ENCODE data around the gene SMCO3.

SMCO3 gene

DNA sequence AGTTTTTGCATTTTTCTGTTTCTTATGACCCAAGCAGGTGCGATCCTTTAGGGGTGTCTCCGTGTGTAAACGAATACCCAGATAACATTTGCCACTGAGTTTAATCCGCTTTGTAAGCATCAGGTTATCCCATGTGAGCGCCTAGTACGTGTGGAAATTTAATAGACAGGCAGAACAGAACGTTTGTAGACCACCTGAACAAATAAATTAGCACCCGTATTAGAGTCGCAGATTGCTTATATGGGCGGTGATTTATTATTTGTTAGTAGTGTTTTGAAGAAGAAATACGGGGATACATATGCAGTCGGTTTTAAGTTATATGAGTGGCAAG is 10.2 kb downstream of the SMCO3 start:
- TF ChIP-seq EP300 (IDR thresholded peaks at IDR 0.05; ENCODE audit: borderline replicate concordance), result no peak
- TF ChIP-seq FOXM1 (IDR thresholded peaks at IDR 0.05; ENCODE audit: borderline replicate concordance, low read depth), result peak; percentile 24; the same call in 1 of the 2 replicates

DNA sequence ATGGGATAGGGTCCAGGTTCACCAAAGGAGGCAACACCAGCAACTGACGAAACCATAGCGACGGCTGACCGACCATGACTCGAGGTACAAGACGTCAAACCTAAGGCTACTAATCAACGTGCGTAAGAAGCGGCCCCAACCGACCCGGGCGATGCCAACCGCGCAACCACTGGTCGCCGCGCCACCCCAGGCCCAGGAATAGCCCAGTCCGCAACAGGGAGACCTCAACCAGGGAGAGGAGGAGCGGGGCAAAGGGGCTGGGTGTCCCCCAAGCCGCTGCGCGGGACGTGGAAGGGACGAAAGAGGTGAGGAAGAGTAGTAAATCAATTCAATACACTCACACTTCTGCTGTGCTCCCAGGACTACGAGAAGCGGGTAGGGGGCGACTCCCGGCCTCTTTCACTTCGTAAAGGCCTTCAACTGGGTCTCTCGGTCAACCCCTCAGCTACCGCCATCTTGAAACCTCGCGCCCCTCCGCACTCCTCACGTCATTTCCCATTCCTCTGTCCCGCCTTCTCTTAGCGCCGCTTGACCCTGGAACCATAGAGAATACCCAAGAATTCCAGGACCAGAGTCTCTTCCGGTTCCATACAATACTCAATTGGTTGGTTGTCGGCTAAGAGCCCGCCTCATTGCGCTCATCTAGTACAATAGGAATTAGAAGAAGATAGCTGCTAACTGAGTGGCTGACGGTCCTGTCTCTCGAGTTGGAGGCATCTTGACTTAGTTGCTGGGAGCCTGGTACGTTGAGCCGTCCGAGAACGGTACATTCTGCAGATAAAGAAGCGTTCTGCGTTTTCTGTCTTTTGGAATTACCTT is 10.8 kb downstream of the SMCO3 start, which contains the start of the genes C12orf60 and WBP11:
TSS of gene C12orf60 (plus strand) at position 660 of the 819 bp plus-strand sequence. CDS start 19,266 bp downstream, outside the sequence.
TSS of gene WBP11 (minus strand) at position 468 of the 819 bp plus-strand sequence. CDS start 2,095 bp downstream, outside the sequence.
- peak; percentile 90 for TF ChIP-seq TEAD4 (IDR thresholded peaks at IDR 0.05)
- no peak for TF ChIP-seq EGR1 (IDR thresholded peaks at IDR 0.05)
- peak; percentile 95 for TF ChIP-seq YY1 (IDR thresholded peaks at IDR 0.05; ENCODE audit: low read depth)
- TF ChIP-seq, protein P1, sequence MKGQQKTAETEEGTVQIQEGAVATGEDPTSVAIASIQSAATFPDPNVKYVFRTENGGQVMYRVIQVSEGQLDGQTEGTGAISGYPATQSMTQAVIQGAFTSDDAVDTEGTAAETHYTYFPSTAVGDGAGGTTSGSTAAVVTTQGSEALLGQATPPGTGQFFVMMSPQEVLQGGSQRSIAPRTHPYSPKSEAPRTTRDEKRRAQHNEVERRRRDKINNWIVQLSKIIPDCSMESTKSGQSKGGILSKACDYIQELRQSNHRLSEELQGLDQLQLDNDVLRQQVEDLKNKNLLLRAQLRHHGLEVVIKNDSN (IDR thresholded peaks at IDR 0.05), result no peak
- peak; percentile 95 for TF ChIP-seq TAF1 (IDR thresholded peaks at IDR 0.05; ENCODE audit: low read depth)
- TF ChIP-seq, protein P2, sequence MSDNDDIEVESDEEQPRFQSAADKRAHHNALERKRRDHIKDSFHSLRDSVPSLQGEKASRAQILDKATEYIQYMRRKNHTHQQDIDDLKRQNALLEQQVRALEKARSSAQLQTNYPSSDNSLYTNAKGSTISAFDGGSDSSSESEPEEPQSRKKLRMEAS (IDR thresholded peaks at IDR 0.05), result peak; percentile 85
- TF ChIP-seq ZBTB7A (IDR thresholded peaks at IDR 0.05; ENCODE audit: low read depth), result no peak
- TF ChIP-seq CREB1 (IDR thresholded peaks at IDR 0.05; ENCODE audit: low read depth), result peak; percentile 89
- TF ChIP-seq TCF12 (IDR thresholded peaks at IDR 0.05; ENCODE audit: low read depth), result peak; percentile 7; the same call in 1 of the 2 replicates

DNA sequence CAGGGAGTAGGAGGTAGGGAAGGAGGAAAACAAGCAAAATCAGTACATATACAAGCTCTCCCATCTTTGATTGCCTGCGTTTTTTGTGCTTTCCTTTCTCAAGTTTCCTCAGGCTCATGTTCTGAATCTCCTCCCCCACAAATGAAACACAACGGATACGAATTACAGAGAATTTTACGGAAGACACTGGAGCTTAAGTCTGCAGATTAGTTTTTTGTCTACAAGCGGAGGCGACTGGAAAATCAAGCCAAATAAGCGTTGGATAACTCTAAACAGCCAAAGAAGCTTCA is 11.3 kb downstream of the SMCO3 start:
- TF ChIP-seq, protein P2 (IDR thresholded peaks at IDR 0.05), result no peak
- no peak for TF ChIP-seq RAD21 (IDR thresholded peaks at IDR 0.05; ENCODE audit: low read depth)
- no peak for TF ChIP-seq ZBTB7A (IDR thresholded peaks at IDR 0.05; ENCODE audit: low read depth)
- TF ChIP-seq YY1 (IDR thresholded peaks at IDR 0.05; ENCODE audit: low read depth), result no peak
- no peak for TF ChIP-seq NFIC (IDR thresholded peaks at IDR 0.05)
- TF ChIP-seq CREB1 (IDR thresholded peaks at IDR 0.05; ENCODE audit: low read depth), result no peak
- no peak for TF ChIP-seq EP300 (IDR thresholded peaks at IDR 0.05; ENCODE audit: borderline replicate concordance)
- no peak for TF ChIP-seq TEAD4 (IDR thresholded peaks at IDR 0.05)
- TF ChIP-seq, protein P1 (IDR thresholded peaks at IDR 0.05), result no peak

DNA sequence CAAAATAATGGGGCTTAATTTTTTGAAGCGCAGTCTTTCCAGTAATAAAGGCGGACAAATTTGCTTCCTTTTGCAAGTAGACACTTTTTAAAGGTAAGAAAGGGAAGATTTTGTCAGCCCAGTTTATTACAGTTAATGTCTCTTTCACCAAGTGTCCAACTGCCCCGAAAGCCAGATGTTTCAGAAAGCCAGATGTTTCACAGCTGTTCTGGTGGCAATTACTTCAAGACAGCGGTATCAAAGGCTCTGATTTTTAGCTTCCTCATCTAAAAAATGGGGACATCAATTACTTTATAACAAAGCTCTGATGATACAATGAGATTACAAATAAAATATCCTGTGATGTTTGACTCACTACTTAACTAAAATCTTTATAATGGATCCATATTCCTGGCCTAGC is 11.7 kb downstream of the SMCO3 start:
- TF ChIP-seq FOXM1 (IDR thresholded peaks at IDR 0.05; ENCODE audit: borderline replicate concordance, low read depth), result no peak

DNA sequence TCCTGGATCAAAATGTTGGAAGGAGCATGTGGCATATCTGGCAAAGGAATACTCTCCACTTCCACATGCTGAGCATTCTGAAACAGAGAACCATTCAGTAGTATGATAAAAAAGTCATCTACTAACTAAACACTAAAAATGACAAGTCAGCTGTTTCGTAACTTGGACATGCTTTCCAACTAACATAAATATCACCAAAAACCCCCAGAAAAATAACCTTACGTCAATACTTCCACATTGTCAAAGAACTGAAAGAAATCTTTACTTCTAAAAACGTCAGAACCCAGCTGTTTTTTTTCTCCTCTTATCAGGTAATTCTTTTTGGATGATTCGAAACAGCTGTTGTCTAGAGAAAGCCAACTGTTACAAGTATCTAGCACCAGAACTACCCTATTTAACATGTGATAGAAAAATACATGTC is 18.9 kb downstream of the SMCO3 start:
- TF ChIP-seq RAD21 (IDR thresholded peaks at IDR 0.05; ENCODE audit: low read depth), result no peak
- TF ChIP-seq, protein P2 (IDR thresholded peaks at IDR 0.05), result no peak
- TF ChIP-seq, protein P3, sequence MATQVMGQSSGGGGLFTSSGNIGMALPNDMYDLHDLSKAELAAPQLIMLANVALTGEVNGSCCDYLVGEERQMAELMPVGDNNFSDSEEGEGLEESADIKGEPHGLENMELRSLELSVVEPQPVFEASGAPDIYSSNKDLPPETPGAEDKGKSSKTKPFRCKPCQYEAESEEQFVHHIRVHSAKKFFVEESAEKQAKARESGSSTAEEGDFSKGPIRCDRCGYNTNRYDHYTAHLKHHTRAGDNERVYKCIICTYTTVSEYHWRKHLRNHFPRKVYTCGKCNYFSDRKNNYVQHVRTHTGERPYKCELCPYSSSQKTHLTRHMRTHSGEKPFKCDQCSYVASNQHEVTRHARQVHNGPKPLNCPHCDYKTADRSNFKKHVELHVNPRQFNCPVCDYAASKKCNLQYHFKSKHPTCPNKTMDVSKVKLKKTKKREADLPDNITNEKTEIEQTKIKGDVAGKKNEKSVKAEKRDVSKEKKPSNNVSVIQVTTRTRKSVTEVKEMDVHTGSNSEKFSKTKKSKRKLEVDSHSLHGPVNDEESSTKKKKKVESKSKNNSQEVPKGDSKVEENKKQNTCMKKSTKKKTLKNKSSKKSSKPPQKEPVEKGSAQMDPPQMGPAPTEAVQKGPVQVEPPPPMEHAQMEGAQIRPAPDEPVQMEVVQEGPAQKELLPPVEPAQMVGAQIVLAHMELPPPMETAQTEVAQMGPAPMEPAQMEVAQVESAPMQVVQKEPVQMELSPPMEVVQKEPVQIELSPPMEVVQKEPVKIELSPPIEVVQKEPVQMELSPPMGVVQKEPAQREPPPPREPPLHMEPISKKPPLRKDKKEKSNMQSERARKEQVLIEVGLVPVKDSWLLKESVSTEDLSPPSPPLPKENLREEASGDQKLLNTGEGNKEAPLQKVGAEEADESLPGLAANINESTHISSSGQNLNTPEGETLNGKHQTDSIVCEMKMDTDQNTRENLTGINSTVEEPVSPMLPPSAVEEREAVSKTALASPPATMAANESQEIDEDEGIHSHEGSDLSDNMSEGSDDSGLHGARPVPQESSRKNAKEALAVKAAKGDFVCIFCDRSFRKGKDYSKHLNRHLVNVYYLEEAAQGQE (IDR thresholded peaks at IDR 0.05; ENCODE audit: low read depth), result no peak
- no peak for TF ChIP-seq TCF12 (IDR thresholded peaks at IDR 0.05; ENCODE audit: low read depth)
- no peak for TF ChIP-seq TAF1 (IDR thresholded peaks at IDR 0.05; ENCODE audit: low read depth)
- TF ChIP-seq EP300 (IDR thresholded peaks at IDR 0.05; ENCODE audit: borderline replicate concordance), result no peak
- TF ChIP-seq YY1 (IDR thresholded peaks at IDR 0.05; ENCODE audit: low read depth), result no peak
- no peak for TF ChIP-seq ZBTB7A (IDR thresholded peaks at IDR 0.05; ENCODE audit: low read depth)
- TF ChIP-seq CREB1 (IDR thresholded peaks at IDR 0.05; ENCODE audit: low read depth), result no peak
- TF ChIP-seq FOXM1 (IDR thresholded peaks at IDR 0.05; ENCODE audit: borderline replicate concordance, low read depth), result no peak
- TF ChIP-seq CEBPB (IDR thresholded peaks at IDR 0.05), result no peak
- no peak for TF ChIP-seq EGR1 (IDR thresholded peaks at IDR 0.05)
- no peak for TF ChIP-seq TEAD4 (IDR thresholded peaks at IDR 0.05)
- TF ChIP-seq NFIC (IDR thresholded peaks at IDR 0.05), result no peak
- TF ChIP-seq, protein P1 (IDR thresholded peaks at IDR 0.05), result no peak

DNA sequence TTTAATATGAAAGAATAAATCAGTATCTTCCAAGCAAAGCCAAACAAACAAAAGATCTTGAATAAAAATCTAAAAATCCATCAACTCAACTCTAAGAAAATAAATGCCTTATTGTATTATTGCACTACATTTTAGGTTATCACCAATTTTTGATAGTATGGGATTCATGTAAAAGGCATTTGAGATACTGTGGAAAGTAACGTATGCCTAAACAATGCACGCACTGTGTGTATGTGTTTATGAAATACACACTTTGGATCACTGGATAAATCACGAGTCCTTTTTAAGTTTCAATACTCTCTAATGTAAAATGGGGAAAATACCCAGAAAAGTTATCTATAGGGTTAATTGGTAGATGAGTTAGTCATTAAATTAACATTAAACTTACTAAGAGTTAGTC is 28.4 kb downstream of the SMCO3 start:
- TF ChIP-seq, protein P1 (IDR thresholded peaks at IDR 0.05), result no peak
- no peak for TF ChIP-seq EGR1 (IDR thresholded peaks at IDR 0.05)
- no peak for TF ChIP-seq RAD21 (IDR thresholded peaks at IDR 0.05; ENCODE audit: low read depth)
- TF ChIP-seq TAF1 (IDR thresholded peaks at IDR 0.05; ENCODE audit: low read depth), result no peak
- TF ChIP-seq ZBTB7A (IDR thresholded peaks at IDR 0.05; ENCODE audit: low read depth), result no peak
- TF ChIP-seq CEBPB (IDR thresholded peaks at IDR 0.05), result no peak
- TF ChIP-seq CREB1 (IDR thresholded peaks at IDR 0.05; ENCODE audit: low read depth), result no peak
- TF ChIP-seq, protein P2 (IDR thresholded peaks at IDR 0.05), result no peak
- no peak for TF ChIP-seq EP300 (IDR thresholded peaks at IDR 0.05; ENCODE audit: borderline replicate concordance)
- TF ChIP-seq, protein P3 (IDR thresholded peaks at IDR 0.05; ENCODE audit: low read depth), result no peak
- TF ChIP-seq TEAD4 (IDR thresholded peaks at IDR 0.05), result no peak

All from Ishikawa (cell line).